DOHH2 (cell line): ENCODE results near the gene CD93.

Source experiments
- H3F3A ChIP-seq: fragments of 200-600 bp; sonication (generic), shearing (Covaris generic); 2 replicates; pipeline ENCODE4 v1.6.0; 2016; ENCODE audit warnings: antibody characterized with exemption, mild to moderate bottlenecking; ENCODE audit not compliant: control insufficient read depth, insufficient read depth
- H3K27ac ChIP-seq: fragments of 200-600 bp; sonication (generic); 2 replicates; pipeline ENCODE4 v1.5.1; 2014; ENCODE audit warnings: low read depth, mild to moderate bottlenecking, low read length, moderate library complexity
- H3K27me3 ChIP-seq: fragments of 200-600 bp; sonication (generic); 2 replicates; pipeline ENCODE4 v1.6.1; 2014; ENCODE audit warnings: mild to moderate bottlenecking, low read length, mixed read lengths; ENCODE audit not compliant: control insufficient read depth
- H3K36me3 ChIP-seq: fragments of 200-600 bp; sonication (generic); 2 replicates; pipeline ENCODE4 v1.6.1; 2014; ENCODE audit warnings: mild to moderate bottlenecking, low read length, moderate library complexity, mixed read lengths; ENCODE audit not compliant: control insufficient read depth
- H3K4me1 ChIP-seq: fragments of 200-600 bp; sonication (generic); 2 replicates; pipeline ENCODE4 v1.6.1; 2014; ENCODE audit warnings: mild to moderate bottlenecking, low read length, mixed read lengths; ENCODE audit not compliant: control insufficient read depth
- H3K4me2 ChIP-seq: fragments of 200-600 bp; sonication (generic); 2 replicates; pipeline ENCODE4 v1.6.0; 2014; ENCODE audit warnings: mild to moderate bottlenecking, low read length, moderate library complexity
- H3K4me3 ChIP-seq: fragments of 200-600 bp; sonication (generic); 2 replicates; pipeline ENCODE4 v1.5.1; 2014; ENCODE audit warnings: mild to moderate bottlenecking, low read length, mixed read lengths
- H3K79me2 ChIP-seq: fragments of 200-600 bp; sonication (generic); 2 replicates; pipeline ENCODE4 v1.6.1; 2014; ENCODE audit warnings: mild to moderate bottlenecking, low read length, mixed read lengths; ENCODE audit not compliant: control insufficient read depth
- H3K9me2 ChIP-seq: fragments of 200-600 bp; sonication (generic); replicated peaks from 2 replicates; pipeline ENCODE4 v1.6.1; 2014; ENCODE audit warnings: mild to moderate bottlenecking, low read length, mixed read lengths; ENCODE audit not compliant: control insufficient read depth
- H3K9me3 ChIP-seq: fragments of 200-600 bp; sonication (generic); 2 replicates; pipeline ENCODE4 v1.6.1; 2014; ENCODE audit warnings: antibody characterized with exemption, low read length, mixed read lengths; ENCODE audit not compliant: control insufficient read depth, insufficient read depth
- H4K20me1 ChIP-seq: fragments of 200-600 bp; sonication (generic); 2 replicates; pipeline ENCODE4 v1.6.0; 2014; ENCODE audit warnings: low read depth, mild to moderate bottlenecking, antibody characterized with exemption, low read length, moderate library complexity; ENCODE audit not compliant: control insufficient read depth, insufficient read depth
- EZH2phosphoT487 ChIP-seq: fragments of 200-600 bp; sonication (generic); IDR thresholded peaks from 2 replicates; pipeline ENCODE4 v1.6.1; 2017; ENCODE audit warnings: borderline replicate concordance, mild to moderate bottlenecking, antibody characterized with exemption, low read length, moderate library complexity, mixed read lengths
- TF ChIP-seq, protein P1 (sequence below): fragments of 200-600 bp; sonication (generic); IDR thresholded peaks from one replicate; pipeline ENCODE4 v1.5.1; 2014; ENCODE audit warnings: antibody characterized with exemption, mild to moderate bottlenecking, low read depth, low read length; ENCODE audit not compliant: poor library complexity, severe bottlenecking

Gene CD93

DNA sequence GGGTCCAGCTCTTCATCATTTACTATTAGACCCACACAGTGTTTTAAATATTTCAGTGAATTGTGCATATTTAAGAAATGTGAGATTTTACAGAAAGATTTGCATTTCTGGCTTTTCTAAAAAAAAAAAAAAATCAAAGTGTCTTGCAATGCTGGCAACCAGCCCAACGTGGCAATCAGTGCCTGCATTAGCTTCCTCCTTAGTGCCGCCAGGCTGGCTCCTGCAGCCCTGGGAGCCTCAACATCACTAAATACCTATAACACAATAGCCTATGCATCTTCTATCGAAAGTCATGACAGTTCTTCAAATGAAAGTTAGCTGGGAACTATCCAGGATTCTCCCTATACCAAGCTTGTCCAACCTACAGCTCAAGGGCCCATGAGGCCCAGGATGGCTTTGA lies 9.4 kb upstream of the CD93 start:
- Histone ChIP-seq H3K4me1 (no peaks in the 10 kb centered on the region), H3K9me3 (no peaks in the 10 kb centered on the region), H3K4me3 (no peak overlapping the region), H3K27me3 (no peaks in the 10 kb centered on the region), H3K36me3 (no peaks in the 10 kb centered on the region), H3K79me2 (no peaks in the 10 kb centered on the region), H4K20me1 (no peaks in the 10 kb centered on the region), H3K4me2 (no peak overlapping the region), H3K27ac (no peak overlapping the region), H3F3A (no peaks in the 10 kb centered on the region), H3K9me2 (no peaks in the 10 kb centered on the region)
- TF ChIP-seq EZH2phosphoT487 = no peak
- TF ChIP-seq, protein P1, sequence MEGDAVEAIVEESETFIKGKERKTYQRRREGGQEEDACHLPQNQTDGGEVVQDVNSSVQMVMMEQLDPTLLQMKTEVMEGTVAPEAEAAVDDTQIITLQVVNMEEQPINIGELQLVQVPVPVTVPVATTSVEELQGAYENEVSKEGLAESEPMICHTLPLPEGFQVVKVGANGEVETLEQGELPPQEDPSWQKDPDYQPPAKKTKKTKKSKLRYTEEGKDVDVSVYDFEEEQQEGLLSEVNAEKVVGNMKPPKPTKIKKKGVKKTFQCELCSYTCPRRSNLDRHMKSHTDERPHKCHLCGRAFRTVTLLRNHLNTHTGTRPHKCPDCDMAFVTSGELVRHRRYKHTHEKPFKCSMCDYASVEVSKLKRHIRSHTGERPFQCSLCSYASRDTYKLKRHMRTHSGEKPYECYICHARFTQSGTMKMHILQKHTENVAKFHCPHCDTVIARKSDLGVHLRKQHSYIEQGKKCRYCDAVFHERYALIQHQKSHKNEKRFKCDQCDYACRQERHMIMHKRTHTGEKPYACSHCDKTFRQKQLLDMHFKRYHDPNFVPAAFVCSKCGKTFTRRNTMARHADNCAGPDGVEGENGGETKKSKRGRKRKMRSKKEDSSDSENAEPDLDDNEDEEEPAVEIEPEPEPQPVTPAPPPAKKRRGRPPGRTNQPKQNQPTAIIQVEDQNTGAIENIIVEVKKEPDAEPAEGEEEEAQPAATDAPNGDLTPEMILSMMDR = no peak

DNA sequence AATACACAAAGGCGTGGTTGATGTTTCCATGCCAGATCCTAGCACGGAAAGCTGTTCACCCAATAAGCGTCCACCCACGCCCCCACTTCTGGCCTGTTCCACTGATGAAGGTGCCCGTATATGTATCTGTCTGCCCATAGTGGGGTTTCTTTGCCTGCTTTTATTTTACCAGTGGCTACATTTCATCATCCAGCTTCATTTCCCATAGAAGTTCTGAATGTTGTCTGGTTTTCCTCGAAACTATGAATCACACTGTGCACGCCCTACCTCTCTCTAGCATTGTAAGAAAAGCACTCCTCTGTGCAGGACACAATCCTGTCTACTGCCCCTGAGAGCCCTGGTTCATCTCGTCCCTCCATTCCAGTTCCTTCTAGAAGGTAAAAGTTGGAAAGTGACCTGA lies 8.8 kb upstream of the CD93 start:
- no peaks in the 10 kb centered on the region for H3F3A ChIP-seq
- H3K9me3 ChIP-seq = no peaks in the 10 kb centered on the region
- no peaks in the 10 kb centered on the region for H3K36me3 ChIP-seq
- H3K9me2 ChIP-seq = no peaks in the 10 kb centered on the region
- H3K4me1 ChIP-seq = no peaks in the 10 kb centered on the region
- no peak overlapping the region for H3K4me2 ChIP-seq
- no peak overlapping the region for H3K4me3 ChIP-seq
- TF ChIP-seq EZH2phosphoT487 = no peak
- TF ChIP-seq, protein P1 = no peak
- H3K27me3 ChIP-seq = no peaks in the 10 kb centered on the region
- H3K79me2 ChIP-seq = no peaks in the 10 kb centered on the region
- H3K27ac ChIP-seq = no peak overlapping the region
- no peaks in the 10 kb centered on the region for H4K20me1 ChIP-seq

DNA sequence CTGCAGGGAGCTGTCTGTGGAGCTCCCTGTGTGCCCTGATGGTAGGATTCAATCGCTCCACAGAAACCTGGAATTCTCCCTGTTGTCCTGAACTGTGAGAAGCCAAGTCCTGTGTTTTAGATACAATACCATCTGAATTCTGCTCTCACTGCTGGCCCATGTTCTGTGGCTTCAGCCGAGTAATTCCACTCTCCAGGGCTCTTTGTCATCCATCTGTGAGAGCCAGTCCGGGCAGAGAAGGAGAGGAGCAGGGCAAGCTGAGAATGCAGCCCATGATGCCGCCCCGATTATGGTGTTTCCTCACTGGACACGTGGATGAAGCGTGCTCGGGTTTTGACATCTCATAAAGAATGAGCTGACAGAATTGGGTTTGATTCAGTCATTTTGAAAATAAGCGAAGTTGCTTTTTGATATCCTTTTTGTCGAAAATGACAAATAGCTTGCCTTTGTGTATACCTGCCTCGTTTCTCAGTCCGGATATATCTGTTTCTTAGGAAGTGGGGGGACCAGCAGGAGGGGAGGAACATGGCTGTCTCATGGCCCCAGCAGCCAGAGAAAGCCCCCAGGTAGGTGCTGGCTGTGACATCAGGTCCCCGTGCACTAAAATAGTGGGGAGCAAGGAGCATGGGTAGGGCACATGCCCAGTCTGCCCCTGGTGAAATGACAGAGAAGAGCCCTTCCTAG lies 8.2 kb upstream of the CD93 start:
- Histone ChIP-seq H3K9me3 (no peaks in the 10 kb centered on the region), H3K9me2 (no peaks in the 10 kb centered on the region), H4K20me1 (no peaks in the 10 kb centered on the region), H3K4me1 (no peaks in the 10 kb centered on the region), H3K36me3 (no peaks in the 10 kb centered on the region), H3K79me2 (no peaks in the 10 kb centered on the region), H3K4me2 (no peak overlapping the region), H3K27ac (no peak overlapping the region), H3K27me3 (no peaks in the 10 kb centered on the region), H3F3A (no peaks in the 10 kb centered on the region), H3K4me3 (no peak overlapping the region)
- TF ChIP-seq, protein P1 = no peak
- TF ChIP-seq EZH2phosphoT487 = no peak

DNA sequence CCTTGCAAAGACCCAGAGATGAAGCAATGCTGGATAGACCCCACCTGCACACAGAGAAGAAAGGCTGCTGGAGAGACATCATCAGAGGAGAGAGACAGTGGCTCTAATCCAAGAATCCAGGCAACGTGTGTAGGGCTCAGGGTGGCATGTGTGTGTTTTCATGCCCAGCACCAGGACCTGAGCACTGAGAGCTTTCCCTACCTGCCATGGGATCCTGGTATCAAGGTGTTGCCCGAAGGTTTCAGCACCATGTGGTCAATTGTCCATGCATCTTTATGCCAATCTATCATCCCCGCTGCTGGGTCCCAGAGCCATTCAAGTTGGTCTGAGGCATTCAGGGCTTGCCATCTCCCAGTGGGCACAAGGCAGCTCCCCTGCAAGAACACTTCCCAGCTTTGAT lies 7.5 kb upstream of the CD93 start:
- Histone ChIP-seq H4K20me1 (no peaks in the 10 kb centered on the region), H3K4me3 (no peak overlapping the region), H3K36me3 (no peaks in the 10 kb centered on the region), H3K4me2 (no peak overlapping the region), H3K79me2 (no peaks in the 10 kb centered on the region), H3K4me1 (no peaks in the 10 kb centered on the region), H3K27ac (no peak overlapping the region), H3K9me3 (no peaks in the 10 kb centered on the region), H3F3A (no peaks in the 10 kb centered on the region), H3K9me2 (no peaks in the 10 kb centered on the region), H3K27me3 (no peaks in the 10 kb centered on the region)
- TF ChIP-seq, protein P1 = no peak
- no peak for TF ChIP-seq EZH2phosphoT487
